ENCODE results near the gene GALNT6.

Gene GALNT6

DNA sequence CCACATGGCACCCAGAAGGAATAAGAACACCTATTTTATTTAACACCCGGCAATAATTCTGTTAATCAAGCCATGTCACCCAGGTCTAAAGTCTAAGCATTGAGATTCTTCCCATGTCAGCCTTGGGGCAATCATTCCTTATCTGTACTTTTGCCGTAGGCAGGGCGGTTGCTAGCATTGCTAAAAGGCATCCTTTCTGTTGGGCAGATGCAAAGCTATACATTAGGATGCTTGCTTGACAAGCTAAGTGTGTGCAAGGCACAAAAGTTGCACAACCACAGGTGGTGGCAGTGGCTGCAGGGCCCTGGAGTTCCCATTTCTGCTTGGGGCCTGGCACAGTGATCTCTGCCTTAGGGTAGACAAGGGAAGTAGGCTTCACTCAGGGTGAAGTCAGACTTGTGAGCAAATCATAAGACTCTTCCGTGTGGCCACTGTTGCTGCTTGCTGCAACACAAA, 12.5 kb upstream of the GALNT6 start:
- no peak for DNase-seq

DNA sequence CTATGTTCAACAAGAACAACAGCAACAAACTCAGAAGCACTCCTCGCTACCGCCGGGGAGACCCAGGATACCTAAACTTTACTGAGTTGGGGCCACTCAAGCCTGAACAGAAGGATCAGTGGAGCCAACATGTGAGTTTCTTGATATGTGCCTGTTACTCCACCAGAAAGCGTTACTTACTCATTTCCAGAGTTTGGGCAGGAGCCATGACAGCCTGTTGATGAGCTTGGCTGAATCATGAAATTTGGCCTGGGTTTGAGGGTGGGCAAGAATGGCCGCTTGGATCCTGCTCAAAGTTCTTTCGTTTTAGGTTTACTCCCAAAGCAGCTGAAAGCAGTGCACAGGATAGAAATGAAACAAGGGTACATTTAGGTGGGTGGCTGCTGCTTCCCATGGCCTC, 12.0 kb upstream of the GALNT6 start:
- DNase-seq: no peak

DNA sequence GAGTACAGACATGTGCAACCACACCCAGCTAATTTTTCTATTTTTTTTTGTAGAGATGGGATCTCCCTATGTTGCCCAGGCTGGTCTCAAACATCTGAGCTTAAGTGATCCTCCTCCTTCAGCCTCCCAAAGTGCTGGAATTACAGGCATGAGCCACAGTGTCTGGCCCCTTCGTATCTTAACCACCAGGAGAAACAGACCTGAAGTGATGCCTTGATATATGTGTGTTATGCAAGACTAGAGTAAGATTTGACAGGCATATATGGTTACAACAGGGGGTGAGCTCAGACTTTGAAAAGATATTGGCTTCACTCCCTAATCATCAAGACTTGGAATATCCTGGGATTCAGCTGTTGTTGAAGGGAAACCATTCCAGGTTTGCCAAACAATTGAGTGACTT, 10.7 kb upstream of the GALNT6 start:
- no peak for DNase-seq

DNA sequence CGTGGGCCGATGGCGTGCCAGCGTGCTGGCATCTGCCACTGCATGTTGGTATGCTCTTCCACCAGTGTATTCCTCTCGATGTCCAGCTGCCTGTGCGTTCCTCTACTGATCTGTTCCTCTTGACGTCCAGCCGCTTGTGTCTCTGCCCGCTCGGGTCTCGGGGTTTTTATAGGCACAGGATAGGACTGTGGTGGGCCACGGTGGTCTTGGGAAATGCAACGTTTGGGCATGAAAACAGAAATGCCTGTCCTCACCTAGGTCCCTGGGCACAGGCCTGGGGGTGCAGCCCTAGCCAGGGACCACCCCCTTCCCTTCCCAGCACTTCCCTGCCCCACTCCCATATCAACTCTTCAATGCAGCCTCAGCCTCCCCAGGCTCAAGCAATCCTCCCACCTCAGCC, 10.3 kb upstream of the GALNT6 start:
- no peak for DNase-seq

DNA sequence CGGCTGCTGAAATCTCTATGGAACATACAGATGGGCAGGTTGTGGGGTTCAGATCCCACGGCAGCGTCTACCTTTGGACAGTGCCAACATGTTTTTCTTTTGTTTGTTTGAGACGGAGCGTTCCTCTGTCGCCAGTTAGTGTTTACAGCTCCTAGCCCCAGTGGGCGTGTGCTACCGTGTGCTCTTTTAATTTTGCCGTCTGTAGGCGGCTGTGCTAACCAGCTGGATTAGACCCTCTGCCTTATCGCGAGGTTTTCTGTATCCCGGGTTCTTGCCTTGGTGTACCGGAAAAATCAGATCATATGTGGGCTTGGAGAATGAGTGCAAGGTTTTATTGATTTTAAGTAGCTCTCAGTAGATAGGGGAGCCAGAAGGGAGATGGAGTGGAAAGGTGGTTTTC, 9.8 kb upstream of the GALNT6 start:
- DNase-seq: no peak

DNA sequence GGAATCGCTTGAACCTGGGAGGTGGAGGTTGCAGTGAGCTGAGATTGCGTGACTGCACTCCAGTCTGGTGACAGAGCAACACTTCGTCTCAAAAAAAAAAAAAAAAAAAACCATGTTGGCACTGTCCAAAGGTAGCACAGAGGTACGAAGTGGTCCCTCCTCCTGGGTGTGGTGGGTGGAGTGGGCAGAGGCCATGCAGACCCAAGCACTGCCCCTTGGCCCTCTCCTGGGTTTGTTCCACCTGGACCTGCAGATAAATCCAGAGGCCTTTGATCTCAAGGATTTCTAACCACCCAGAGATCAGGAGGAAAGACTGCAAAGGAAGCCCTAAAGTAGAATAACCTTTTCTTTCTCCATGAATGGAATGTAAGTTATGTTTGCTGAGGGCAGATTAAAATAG, 8.7 kb upstream of the GALNT6 start:
- DNase-seq: no peak

DNA sequence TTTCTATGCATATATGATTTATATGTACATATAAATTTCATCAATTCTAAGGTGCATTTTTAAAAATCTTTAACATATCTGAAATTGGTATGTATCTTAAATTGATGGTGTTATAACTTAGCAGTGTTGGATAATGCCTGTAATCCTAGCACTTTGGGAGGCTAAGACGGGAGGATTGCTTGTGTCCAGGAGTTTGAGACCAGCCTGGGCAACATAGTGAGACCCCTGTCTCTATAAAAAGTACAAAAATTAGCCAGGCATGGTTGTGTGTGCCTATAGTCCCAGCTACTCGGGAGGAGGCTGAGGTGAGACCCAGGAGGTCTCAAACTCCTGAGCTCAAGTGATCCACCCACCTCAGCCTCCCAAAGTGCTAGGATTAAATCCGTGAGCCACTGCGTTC, 6.5 kb upstream of the GALNT6 start:
- DNase-seq: no peak

DNA sequence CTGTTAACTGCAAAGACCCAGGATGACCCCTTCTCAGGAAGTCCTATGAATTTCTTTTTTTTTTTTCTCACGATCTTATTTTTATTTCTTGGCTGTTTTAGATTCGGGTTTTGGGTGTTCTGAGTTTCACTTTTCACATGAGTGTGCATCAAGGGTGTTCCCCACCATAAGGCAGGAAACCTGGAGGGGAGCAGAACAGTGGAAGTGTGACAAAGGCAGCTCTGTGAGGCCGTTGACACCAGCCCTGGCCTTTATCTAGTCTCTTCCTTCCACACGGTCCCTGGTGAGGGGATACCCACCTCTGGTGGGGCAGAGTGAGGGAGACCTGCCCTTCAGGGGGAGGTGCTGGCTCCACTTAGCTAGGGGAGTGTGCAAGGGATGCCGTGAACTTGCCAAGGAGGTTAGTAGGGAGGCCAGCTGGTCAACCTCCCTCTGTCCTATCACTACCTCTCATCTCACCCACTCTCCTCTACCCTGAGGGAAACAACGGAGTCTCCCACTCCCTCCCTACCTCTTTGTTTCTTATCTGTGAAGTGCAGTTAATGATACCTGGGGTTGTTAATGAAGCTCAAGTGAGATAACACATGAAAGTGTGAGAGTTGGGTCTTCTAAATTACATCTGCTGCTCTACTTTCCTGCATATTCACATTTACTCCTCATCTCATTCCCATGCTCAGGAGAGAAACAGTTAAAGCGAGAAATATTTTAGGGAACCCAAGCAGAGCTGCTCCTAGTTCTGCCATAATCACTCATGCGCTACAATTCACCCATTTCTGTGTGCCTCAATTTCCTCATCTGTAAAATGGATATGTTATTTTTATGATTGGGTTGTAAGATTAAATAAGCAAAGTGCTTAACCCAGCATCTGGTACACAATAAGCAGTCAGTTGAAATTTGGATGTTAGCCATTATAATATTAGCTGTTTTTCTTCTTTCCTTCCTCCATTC, 4.4 kb upstream of the GALNT6 start:
- no peak for DNase-seq

DNA sequence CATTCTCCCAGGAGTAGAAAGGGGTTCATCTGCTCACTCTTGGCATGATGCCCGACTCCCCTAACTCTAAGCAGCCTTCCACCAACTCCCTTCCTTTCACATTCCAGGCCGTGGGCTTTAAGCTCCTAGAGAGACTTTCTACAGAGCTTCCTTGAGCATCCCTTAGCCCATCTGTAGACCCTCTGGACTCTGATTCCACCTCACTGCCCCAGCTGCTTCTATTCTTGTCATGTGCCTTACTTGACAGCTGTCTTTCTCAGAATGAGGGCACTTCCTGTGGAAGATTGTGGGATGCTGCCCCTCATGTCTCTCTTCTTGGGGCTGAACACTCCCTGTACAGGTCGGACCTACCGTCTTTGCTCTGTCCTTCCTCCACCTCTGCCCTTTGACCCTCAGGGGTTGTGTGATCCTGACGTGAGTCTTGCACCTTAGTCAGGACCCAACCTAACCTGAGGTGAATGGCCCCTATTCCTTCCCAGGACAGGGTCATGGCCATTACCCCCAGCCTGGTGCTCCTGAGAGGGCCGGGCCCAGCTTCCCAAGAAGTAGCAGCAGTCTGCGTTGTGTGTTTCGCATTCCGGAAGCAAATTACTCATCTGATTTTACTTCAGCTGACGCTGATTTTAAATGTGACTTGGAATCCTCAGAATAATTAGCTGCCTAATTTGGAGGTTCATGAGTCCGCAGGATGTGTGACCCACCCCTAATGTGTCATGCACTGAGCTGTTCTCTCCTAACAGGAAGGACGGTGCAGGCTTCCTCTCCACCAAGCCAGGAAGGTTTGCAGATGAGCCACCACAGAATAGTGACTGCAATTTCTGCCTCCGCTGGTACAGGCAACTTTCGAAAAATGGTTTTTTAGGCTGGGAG, 2.7 kb upstream of the GALNT6 start:
- no peak for DNase-seq

DNA sequence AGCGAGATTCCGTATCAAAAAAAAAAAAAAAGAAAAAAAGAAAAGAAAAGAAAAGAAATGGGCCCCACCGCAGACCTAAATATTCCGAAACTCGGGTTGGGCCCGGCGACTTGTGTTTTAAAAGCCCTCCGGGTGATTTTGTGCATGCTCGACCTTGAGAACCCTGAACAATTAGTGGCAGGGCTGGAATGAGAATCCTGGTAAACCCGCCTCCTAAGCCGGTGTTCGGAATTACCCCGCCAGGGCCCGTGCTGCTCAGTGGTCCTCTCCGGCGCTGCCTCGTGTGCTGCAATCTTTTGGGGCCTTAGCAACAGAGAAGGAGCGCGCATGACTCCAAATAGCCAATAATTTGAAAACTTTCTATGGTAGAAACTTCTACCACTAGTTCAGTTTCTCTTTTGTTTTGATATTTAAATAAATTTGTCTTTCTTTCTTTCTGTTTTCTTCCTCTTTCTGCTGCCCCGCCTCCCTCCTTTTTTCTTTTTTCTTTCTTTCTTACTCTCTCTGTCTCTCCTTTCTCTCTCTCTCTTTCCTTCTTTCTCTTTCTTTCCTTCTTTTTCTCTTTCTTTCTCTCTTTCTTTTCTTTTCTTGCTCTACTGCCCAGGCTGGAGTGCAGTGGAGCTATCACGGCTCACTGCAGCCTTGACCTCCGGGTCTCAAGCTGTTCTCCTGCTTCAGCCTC, 1.5 kb upstream of the GALNT6 start:
- no peak for DNase-seq

DNA sequence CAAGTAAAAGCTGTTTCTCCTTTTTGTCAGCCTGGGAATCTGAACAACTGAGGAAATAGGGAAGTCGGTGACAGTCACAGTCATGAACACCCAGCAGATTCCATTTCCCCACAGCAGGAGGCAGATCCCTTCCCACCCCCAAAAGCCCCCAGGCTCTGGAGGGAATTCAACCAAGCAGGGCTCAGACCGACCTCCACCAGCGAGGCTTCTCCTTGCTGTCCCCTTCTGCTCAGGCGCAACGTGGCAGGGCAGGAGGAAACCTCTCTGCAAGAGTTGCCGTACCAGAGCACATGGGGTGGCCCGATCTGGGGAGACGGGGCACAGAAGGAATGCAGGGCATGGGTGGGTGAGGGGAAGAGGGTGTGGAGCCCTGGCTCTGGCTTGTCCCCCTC, 319 bp downstream of the GALNT6 start:
- no peak for DNase-seq

DNA sequence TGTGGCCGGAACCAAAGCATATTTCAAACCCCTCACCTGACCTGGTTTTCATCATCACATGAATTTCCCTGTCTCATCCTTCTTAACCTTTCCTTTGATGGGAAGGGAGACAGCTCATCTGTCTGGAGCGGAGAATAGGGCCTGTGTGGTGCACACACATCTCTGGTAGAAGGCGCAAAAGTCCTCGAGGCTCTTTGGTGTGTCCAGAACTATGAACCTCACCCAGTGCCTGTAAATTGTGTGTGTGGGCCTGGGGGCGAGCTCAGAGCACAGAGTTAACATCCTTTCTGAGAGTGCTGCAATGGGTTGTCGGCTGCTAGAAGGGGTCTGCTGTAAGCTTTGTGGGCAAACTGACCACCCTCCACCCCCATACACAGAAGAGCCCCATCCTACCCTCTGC, 749 bp downstream of the GALNT6 start:
- DNase-seq: no peak

DNA sequence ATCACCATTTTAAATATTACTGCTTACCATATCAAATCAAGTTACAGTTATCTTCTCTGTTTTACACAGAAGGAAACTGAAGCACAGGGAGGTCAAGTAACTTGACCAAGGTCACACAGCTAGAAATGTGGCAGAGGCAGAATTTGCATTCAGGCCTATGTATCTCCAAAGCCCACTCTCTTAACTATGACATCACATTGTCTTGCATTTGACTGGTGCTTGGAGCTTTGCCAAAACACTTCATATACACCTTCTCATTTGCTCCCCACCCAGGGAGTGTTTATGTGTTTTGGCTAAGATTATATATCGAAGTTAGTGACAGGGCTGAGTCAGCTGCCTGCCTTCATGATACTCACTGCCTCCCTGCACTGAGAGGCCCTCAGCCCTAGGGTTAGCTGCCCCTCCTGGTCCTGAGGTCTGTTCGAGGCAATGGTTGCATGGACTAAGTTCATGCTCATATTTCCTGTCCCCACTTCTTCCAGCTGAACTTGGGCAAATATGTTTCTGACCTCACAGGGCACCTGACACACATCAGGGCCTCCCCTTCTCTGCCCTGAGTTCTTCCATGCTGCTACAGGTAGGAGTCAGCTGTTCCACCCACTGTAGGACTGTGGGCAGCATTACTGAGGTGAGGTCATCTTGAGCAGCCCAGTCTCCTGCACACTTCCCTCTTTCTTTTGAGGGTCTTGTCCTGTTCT, 1.8 kb downstream of the GALNT6 start:
- DNase-seq: no peak

DNA sequence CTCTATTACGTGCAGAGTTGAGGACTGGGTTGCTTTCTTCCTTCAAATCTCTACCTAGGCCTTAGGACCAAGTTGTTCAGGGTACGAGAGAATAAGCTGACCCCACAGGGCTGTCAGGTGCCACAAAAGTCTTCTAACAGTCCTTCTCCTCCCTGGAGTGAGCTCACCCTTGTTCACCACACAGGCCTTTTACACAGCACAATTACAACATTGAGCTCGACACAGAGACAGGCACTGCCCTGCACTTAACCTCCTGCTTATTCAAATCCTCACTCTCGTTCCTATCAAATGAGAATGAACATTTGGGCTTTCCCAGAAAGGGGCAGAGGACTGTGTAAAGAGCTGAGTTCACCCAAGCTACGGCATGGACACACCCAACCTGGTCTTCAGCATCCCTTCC, 2.4 kb downstream of the GALNT6 start:
- DNase-seq: no peak

DNA sequence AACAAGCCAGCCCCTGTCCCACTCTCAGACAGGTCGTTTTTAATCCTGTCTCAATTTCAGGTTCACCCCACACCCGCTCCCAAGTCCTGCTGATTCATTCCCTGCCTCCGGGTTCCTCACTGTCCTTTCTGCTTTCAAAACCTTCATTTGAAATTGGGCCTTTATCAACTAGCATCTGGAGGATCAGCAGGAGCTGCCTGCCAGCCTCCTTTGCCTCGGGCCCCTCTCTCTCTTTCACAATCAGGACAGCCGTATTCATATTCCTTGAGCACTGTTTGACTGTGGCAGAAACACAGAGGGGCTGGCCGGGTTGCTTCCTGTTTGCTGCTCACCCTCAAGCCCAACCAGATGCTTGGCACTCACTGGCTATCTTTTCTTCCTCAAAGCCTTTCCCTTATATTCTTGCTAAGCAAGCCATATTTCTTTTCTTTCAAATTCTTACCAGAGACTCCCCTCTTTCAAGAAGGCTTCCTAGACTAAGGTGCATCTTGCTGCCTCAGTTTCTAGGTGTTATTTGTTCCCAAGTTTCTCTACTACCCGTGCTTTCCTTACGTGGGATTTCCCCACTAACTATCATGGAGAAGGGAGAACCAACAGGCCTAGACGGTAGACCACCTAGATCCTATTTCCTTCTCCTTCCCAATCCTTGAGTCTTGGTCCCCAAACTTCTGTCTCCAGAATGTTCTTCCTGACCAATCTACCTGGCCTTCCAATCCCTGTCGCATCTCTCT, 3.0 kb downstream of the GALNT6 start:
- no peak for DNase-seq

DNA sequence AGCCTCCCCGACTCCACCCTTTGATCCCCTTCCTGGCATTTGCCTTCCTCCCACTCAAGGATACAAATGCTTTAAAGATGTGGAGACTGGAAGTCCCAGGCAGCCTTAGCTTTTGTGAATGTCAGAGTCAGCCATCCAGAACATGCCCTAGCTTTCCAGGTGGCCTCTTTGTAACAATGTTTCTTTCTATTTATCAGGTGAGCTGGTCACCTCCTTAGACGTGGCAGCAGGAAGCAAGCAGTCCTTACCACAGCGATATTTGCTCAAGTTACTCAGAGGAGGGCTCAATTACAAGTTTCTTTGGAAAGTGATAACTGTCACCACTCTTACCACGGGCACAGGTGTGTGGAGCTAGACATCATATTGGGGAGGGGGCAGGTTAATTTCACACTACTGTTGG, 4.9 kb downstream of the GALNT6 start:
- no peak for DNase-seq

DNA sequence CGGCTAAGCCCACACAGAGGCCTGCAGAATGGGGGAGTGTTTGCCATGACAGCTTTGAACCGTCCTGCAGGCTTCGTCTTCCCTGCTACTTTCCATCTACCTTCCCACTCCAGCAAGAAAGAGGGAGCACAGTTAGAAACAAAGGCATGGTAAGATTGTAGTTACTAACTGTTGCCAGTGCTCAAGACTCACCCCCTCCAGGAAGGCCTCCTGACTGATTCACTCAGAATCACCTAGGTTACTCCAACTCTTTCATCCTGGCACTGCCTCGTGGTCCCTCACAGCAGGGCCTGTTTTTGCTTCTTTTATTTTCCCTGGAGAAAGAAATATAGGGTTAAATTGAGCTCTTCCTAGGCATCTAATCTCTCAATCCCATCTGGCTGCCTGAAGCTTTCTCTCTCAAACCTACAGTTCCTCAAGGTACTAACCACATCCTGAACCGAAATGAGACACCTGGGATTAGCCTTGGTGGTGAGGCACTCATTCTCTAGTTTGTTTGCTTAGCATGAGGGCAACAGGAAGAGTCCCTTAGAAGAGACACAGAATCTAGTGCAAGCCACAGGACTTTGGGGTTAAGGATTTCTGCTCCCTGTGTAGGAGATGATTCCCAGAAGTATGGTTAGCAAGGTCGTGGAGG, 7.8 kb downstream of the GALNT6 start:
- no peak for DNase-seq

DNA sequence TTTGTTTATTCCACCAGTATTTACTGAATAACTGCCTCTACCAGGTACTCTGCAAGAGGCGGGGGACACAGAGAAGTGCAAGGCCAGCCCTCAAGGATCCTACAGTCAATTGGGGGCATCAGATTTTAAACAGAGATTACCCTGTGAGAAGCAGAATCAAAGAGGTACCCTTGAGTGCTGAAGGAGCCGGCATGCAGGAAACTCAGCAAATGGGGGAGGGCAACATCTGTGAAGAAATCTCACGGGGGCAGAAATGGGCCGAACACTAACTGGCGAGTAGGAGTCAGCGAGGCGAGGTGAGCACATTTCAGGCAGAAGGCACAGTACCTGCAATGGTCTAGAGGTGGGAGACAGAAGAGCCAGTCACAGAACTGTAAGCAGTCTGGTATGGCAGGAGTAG, 9.0 kb downstream of the GALNT6 start:
- DNase-seq: no peak

DNA sequence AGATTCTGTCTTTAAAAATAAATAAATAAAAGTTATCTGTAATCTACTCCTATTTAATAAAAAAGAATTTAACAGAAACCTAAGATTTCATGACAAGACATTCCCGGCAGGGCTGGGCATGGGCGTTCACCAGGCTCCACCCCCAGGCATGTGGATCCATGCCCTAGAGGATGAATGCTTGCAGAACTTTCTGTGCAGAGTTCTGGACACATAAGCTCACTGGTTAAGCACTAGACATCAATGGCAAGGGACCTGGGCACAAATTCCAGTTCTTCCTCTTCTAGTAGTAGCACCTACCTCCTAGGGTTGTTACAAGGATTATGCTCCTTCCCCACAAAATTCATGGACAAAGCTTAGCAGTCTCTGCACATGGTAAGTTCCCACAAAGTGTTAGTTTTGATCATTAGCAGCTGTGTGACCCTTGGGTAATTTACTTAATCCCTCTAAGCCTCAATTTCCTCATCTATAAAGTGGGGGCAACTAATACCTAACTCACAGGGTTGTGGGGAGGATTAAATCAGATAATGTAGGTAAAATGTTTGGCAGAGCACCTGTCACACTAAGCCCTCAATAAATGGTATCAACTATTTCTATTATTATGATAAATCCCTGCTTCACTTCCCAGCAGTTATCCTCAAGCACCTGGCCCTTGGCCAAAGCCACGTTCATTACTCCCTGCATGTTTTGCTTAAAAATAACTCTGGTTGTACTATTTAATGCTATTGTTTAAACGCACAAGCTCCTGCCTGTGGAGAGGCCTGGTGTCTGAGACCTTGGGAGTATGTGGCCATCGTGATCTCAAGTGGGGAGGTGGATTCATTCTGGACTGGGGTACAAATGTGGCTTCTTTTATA, 9.8 kb downstream of the GALNT6 start:
- DNase-seq: peak; percentile 37

DNA sequence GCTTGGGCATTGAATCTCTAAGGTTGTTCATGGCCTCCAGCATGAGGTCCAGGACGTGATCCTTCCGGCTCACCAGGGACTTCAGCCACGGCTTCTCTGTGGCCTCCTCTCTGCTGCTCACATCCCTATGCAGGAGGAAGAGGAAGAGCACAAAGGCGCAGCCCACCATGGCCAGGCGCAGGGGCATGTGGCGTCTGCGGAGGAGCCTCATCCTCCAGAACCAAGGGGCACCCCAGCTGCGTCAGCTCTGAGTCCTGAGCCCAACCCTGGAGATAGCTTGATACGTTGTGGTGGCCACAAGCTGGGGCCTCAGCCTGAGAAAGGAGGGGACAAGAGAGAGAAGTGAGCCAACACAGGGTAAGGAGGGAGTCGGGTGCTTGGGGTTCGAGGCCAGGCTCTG, 11.6 kb downstream of the GALNT6 start:
- no peak for DNase-seq

DNA sequence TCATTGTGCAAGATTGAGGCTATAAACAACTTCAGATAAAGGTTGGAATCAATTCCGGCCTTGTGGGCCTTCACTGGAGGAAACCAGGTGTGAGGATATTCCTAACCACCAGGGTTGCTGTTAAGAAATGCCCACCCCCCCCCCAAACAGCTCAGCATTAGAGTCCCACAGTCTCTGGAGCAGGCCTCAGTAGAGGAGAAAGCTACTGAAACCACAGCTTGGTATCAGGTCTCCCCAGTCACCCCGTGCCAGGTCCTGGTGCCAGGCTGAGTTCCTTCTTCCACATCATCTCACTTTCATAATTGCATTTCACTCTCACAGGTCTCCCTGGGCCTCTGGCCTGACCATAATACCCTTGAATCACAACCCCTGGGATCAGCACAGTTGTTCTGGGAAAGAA, 12.5 kb downstream of the GALNT6 start:
- DNase-seq: no peak

All from right hindlimb (tissue), 1 donor.